ENCODE results near the gene MSI2.

Gene MSI2

DNA sequence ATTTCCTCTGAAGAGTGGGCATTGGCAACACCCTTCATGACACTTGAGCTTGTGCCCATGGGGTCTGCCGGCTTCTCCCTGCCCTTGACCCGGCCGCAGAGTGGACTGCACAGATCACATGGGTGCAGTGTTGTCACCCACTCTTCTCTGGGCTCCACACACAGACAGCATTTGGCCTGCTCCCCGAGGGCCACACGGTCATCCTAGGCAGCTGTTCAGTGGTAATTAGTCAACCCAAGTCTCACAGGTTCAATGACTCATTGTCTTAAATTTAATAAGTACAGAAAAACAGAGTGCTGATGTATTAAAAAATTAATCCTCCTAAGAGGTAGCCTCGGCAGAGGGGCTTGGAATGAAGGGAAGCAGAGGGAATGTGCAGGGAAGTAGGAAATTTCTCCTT lies 204.8 kb downstream of the MSI2 start:
- DNase-seq (ENCODE audit: low spot score), result no peak

DNA sequence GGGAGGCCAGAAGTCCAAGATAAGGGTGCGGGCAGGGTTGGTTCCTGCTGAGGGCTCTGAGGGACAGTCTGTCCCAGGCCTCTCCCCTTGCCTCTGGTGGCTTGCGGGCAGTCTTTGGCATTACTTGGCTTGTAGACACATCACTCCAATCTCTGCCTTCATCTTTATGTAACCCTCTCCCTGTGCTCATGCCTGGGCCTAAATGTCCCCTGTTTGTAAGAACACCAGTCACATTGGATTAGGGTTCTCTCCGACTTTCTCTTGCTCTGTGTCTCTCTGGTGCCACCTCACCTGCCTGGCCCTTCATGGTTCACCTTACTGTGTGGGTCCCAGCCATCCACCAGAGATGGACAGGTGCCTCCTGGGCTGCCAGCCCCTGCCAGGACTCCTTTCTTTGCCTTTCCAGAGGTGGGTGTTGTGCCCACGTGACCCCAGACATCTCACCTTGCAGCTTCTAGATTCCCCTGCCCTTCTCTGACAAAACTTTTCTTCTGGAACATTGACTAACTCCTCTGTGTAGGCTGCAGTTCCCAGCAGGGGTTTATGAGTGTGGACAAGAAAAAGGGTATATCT lies 205.8 kb downstream of the MSI2 start:
- DNase-seq (ENCODE audit: low spot score), result no peak

DNA sequence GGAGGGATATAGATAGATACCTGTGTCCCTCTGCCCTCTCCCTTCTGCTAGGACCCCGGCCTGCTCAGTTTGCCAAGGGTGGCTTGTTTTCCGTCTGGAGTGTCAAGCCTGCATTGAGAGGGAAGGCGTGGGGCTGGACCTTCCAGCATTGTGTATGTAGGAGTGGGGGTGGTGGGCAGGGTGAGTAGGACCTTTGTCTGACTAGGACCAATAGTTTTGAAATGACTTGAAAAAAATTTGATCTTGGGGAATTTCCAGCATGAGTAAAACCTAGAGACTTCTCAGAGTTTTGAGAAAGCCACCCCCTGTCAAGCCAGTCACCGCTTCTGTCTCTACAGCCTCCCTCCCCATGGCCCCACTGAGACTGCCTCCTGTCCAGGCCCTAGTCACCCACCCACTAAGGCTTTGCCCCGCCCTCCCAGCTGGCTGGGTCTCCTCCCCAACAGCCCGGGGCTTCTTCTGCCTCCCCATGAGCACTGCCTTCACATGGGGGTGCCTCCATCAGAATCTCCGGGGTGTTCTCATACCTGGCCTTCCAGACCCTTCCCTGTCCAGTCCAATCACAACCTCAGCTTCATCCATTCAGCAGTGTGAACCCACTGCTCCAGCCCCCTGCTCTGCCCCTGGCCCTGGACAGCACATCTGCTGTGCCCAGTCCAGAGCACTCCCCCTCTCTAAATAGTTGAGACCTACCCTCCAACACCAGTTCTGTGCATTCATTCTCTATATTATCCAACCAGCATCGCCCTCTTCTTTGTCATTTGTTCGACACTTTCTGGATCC lies 207.0 kb downstream of the MSI2 start:
- DNase-seq (ENCODE audit: low spot score), result peak; percentile 89

GRCh38 chr17:57464191-57464864 lies 208.0 kb downstream of the MSI2 start:
- DNase-seq (ENCODE audit: low spot score), result no peak

GRCh38 chr17:57465610-57466009 lies 209.3 kb downstream of the MSI2 start:
- no peak for DNase-seq (ENCODE audit: low spot score)

- DNase-seq (ENCODE audit: low spot score), result no peak
Observed at GRCh38 chr17:57466017-57466471, 209.7 kb downstream of the MSI2 start.

DNA sequence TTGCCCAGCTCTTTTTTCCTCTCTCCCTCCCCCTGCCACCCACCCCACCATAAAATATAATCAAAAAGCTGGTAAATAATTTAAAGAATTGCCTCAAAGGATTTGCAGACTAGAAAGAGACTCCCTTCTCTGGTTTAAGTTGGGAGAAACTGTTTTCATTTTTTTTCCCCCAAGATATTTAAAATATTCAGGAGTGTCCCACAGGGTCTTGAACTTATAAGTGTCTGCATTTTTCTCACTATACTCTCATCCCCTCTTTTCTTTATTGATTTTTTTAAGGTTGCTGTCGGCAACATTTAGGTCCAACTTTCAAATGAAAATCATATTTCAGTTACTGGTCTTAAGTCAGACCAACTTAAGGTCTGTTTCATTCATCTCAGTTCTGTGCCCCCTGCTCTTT lies 210.2 kb downstream of the MSI2 start:
- no peak for DNase-seq (ENCODE audit: low spot score)

DNA sequence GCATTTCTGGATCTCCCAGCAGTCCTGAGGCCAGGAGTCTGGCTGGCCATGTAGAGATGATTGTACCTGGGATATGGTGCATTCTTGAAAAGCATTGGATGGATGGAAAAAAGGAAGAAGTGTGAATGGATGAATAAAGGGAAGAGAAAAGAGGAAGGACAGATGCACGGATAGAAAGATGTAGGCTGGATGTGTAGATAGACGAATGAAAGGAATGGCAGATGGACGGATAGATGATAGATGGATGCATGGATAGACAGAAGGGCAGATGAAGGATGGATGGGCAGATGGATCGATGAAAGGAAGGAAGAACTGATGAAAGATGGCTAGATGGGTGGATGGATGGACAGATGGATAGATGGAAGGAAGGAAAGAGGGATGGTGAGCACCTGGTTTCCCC lies 210.9 kb downstream of the MSI2 start:
- DNase-seq (ENCODE audit: low spot score), result no peak

DNA sequence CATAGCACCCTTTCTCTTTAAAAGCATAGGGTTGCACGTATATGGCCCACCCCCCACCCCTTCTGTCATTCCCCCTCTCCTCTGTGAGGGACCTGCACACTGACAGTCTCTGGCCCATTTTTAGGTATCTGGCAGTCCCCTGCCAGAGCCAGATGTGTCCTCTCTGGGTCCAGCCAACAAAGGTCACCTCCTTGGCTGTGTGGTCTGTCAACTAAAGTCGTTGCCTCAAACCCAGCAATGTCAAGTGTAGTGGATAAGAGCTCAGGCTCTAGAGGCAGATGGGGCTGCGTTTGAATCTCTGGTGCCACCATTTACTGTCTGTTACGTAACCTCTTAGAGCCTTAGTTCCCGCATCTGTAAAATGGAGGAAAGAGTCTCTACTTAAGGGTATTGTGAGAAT lies 211.5 kb downstream of the MSI2 start:
- no peak for DNase-seq (ENCODE audit: low spot score)

GRCh38 chr17:57468932-57469775 lies 212.8 kb downstream of the MSI2 start:
- DNase-seq (ENCODE audit: low spot score), result peak; percentile 14

DNA sequence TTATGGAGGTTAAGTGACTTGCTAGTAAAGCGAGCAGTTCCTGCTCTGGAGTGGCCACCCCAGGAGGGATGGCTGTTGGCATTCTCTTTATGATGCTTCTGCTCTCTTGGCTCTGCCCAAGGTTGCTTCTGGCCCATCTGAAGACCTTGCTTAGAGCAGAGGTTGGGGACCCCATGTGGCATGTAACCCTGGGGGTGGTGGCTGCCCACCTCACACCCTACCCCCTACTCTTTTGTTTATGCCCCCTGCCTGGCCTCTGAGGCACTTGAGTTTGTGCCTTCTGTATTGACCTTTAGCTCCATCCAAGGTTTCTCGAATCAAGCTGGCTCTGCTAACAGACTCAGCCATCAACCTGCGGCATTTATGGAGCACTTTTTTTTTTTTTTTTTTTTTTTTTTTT lies 214.6 kb downstream of the MSI2 start:
- DNase-seq (ENCODE audit: low spot score), result no peak

DNA sequence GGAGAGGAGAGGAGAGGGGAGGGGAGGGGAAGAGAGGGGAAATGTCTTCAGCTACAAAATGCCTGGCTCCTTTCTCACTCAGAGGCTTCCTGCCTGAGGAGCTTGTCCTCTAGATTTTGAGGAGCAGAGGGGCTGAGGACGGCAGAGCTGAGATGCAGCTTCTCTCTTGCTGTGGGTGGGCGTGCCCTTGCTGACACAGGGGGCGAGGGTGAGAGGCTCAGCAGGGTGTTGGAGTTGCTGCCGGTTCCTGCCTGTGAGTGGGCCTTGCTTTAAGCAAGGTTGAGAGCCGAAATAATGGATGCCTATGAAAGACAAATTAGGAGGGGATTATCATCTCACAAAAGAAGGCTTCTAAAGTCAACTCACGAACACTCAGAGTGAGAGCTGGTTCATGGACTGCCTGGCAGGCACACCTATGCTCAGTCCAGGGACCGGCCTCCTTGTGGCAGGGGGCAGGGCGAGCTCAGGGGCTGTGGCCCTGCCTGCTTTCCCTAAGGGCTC lies 215.6 kb downstream of the MSI2 start:
- DNase-seq (ENCODE audit: low spot score), result no peak

GRCh38 chr17:57475796-57476195 lies 219.5 kb downstream of the MSI2 start:
- DNase-seq (ENCODE audit: low spot score), result no peak

DNA sequence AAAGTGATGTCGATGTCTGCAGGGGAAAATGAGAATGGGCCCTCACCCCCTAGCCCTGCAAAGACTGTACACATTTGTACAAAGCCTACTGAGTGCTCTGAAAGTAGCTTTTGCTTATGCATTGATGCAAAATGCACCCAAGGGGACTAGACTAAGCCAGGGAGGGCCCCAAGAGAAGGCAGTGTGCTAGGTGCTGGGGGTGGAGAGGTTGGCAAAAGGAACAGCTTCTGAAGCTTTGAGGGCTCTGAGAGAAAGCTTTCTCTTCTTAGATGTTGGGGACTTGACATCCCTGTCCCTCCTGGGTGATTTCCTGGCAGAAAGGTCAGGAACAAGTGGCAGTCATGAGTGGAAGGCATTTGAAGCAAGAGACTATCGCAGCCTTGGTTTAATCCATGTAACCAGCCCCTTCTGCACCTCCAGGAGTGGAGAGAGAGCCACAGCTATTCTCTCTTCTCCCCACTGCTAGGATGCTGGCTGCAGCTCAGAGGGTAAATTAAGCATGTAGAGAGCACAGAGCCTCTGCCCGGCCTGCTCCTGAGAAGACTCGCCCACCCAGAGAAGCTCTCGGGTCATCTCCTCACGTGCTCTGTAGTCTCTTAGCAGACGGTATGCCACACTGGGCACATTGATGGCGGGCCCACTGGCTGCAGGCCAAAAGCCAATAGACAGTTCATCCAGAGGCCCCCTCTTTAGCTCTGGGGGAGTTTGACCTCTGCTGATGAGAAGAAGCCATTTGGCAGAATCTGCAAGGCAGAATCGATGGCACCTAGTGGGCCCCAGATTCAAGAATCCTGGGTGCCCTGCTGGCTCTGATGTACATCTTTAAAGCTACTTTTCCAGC lies 221.4 kb downstream of the MSI2 start:
- DNase-seq (ENCODE audit: low spot score), result no peak

DNA sequence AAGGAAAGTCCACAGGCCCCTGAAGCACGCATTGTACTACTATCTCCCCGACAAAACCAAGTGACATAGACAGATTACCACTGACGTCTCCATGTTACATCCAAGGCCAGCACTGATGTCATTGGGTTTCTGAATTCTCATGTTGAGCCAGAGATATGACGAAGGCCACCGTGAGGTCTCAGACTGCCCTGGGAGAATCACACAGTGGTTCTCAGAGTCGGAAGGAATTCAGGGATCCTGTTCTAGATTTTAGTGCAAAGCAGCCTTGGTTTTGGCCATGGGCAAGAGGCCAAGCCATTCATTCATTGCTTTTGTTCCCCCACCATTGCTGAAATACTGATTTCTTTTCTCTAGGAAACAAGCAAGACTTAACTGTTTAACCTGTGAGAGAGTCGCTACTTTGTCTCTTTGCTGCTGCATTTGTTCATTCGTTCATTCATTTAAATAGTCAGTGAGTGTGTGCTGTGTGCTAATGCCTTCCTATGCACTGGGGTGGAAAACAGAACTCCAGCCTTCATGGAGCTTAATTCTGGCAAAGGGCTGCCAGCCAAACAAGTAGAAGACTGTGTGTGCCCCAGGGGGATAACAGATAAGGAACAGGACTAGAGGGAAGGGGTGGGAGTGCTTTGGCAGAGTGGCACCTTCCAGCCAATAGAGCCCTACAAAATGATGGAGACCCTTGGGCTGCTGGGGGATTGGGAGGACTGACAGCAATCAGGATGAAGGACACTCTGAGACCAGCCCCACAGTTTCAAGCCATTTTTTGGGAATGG lies 222.3 kb downstream of the MSI2 start:
- DNase-seq (ENCODE audit: low spot score), result no peak

DNA sequence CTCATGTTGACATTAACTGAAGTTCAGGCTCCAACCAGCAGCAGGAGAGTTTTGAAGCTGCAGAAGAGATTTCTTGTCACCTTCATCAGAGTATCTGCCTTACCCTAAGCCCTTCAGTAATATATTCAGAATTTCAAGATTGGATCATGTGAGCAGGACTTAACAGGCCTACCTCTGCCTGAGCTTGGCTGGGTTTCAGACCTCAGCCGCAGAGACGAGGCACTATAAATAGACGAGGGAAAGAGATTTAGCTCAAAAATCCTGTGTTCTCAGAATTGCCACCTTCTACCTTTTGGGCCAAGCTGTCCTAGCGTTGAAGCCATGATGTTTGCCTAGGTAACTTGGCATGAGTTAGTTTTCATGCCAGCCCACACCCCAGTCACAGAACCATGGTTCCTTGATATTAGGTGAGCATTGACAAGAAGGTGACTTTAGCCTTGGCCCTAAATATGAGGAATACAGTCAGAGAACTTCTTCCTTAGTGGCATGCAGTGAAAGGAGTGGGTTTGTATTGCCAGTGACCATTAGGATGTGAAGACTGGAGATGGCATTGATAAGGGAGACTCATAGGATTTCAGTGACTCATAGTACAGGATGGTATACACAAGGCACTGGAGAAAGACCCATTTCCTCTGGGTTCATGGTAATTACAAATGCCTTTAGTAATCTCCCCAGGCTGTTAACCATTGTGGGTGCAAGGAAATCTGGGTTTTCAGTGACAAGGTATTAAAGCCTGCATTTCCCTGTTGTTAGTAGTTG lies 224.3 kb downstream of the MSI2 start:
- DNase-seq (ENCODE audit: low spot score), result peak; percentile 89

DNA sequence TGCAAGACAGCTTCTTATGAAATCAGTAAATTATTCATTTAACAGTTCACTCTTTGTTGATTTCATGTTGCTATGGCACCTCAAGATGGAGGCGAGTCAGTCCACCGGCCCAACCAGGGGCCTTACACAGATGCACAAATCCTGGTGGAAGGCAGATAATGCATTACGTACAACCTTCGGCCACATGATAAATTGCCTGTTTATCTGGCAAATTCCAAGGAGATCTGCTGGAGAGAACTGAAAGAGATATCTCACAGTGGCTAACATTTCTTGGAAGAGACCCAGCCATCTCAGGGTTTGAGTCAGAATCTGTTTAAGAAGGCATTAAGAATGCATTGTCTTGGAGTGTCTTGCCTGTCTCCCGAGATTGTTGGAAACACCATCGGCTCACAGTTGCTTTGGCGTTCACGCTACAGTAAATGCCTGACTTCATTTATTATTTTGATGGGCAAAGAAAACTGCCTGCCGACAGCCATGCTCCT lies 225.6 kb downstream of the MSI2 start:
- peak; percentile 71 for DNase-seq (ENCODE audit: low spot score)

DNA sequence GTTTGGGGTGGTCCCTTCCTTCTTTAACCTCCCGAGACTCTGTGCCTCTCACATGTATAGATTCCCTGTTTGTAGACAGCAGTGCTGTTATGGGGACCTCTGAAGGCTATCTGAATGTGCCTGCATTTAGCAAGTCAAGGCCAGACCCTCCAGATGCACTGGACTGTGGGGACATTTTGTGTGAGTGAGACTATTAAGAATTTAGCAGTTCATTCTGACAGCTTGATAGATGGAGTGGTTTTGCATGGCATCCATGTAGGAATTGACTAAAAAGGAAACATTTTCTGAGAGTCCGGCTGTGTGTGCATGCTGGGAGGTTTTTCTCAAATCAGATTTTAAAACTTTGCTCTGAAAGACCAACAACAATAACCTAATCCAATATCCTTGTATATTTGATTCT lies 226.3 kb downstream of the MSI2 start:
- no peak for DNase-seq (ENCODE audit: low spot score)

GRCh38 chr17:57484081-57484666 lies 227.9 kb downstream of the MSI2 start:
- no peak for DNase-seq (ENCODE audit: low spot score)

Measured in COLO829 (cell line).